ENCODE data around the gene SCPEP1.

GRCh38 chr17:56977673-56978395 lies at the start of gene SCPEP1:
- TF ChIP-seq CTCF (IDR thresholded peaks at IDR 0.05) = peak in 1 of 4 experiments; percentile 11
- TF ChIP-seq POLR2AphosphoS5 (IDR thresholded peaks at IDR 0.05) = peak; percentile 88
- peak; percentile 45 to 61 for TF ChIP-seq POLR2A (IDR thresholded peaks at IDR 0.05)
